Dermis microvascular lymphatic vessel endothelial cell (primary cell): Measurements from ENCODE around the gene PLXDC2. TPM values are rescaled to one million over a fixed set of nuclear protein-coding genes. Genes with fewer than 3 reads are reported as not detected.

ENCODE experiments used
- DNase-seq, 2 donors: peaks; one replicate each; pipeline versions ENCODE4 v3.0.0 to v3.0.0-alpha.2; 2010; ENCODE audit warnings: low read depth in 2 of 2
- total RNA-seq: library from RNA; depleted of rRNA; stranded (reverse); fragments of >200 nt; gene quantifications from 2 replicates; pipeline ENCODE4 v1.2.1, GENCODE V29; 2014

PLXDC2 gene
- total RNA-seq, 1 donor from 2014 or later = 1.9 TPM

DNA sequence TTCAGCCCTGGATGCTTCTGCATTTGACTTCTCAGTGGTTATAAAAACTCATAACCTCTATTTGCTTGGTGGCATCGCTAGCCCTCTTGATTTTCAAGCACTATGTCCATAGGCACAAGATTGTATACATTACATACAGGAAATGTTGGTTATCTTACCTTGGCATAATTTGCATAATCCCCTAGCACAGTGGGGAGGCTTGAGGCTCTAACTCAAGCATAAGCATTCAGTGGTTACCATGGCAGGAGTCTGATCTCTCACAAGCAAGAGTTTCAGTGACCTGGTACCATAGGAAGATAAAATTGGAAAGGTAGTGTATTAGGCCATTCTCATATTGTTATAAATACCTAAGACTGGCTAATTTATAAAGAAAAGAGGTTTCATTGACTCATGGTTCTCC lies 121.8 kb downstream of the PLXDC2 start:
- DNase-seq = no peak

DNA sequence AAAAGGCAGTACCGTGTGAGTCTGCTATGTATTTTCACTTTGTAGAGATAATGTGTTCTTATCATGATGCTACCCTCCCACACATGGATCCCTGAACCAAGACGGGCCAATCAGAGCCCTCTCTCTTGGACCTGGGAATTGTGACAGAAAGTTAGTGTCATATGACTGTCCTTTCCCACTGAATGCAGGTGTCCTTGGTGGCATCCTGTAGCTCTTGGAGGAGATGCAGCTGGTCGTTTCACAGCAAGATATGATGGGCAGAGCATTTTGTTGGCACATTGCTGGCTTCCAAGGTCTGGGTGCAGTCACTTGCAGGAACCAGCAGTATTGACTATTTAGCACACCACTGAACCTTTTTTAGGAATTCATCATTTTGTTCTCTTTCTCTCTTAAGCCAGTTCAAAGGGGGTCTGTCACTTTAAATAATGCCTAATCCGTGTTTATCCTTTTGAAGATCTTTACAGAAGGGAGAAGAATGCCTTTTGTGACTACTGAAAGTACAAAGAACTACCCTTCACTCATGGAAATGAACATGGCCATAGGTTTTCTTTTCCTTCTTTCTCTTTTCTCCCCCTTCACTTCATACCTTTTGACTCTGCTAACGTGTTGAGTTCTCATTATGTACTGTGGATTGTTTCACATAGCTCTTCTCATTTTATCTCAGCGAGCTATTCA lies 125.1 kb downstream of the PLXDC2 start:
- no peak for DNase-seq

DNA sequence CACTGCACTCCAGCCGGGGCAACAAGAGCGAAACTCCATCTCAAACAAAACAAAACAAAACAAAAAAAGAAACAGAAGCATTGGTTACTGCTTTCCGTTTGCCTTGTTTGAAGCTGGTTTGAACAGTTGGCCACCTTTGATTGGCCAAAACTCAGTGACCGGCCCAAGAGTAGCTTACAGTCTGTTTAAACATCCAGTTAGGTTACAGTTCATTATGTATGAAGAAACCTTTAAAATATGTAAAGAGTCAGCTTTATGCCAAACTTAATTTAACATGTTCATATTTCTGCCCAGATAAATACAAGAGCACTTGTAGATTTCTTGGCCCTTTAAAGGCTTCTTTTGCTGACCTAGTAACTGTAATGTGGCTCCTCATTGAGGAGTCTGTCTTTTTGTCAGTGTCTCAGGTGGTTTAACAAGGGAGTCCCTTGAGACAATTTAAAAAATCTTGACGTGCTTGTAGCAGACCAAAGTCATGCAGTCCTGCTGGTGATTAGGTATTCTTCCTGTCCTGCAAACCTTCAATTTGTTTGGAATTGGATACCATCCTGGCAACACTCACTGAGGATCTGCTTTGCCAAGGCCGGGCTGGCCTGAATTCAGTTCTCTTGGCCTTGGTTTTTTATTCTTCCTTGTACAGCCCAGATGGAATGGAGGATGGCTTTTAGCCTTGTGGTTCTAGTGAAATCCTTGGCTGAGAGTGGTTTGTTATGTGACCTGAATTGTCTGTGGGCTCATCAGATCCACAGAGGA lies 128.9 kb downstream of the PLXDC2 start:
- DNase-seq = no peak

- DNase-seq = no peak
These were observed 130.0 kb downstream of the PLXDC2 start for GRCh38 chr10:19946245-19946644.

DNA sequence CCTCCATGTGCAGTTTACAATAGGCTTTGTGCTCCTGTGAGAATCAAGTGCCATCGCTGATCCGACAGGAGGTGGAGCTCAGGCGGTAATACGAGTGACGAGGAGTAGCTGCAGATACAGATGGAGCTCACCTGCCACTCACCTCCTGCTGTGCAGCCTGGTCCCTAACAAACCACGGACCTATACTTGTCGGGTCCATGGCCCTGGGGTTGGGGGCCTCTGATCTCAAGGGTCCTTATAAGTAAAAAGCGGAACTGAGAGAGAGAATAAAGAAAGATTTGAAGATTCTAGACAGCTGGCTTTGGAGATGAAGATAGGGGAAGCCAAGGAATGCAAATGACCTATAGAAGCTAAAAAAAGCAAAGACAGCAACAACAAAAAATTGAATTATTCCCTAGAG lies 130.6 kb downstream of the PLXDC2 start:
- DNase-seq = no peak

DNA sequence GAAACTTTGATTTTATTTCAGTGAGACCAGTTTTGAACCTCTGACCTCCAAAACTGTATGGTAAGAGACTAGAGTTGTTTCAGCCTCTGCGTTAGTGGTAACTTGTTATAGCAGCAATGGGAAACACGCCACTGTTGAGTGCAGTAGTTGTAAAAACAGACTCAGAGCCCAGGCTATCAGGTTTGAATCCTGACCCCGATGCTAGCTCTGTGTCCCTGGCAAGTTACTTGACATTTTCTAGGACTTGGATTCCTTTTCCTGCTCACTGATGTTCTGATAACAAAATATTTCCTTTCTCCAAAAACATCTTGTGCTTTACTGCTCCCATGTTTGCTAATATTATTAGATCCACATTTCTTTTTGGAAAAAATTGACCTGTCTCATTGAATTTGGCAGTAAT lies 131.0 kb downstream of the PLXDC2 start:
- DNase-seq = no peak

GRCh38 chr10:19947656-19948055 lies 131.4 kb downstream of the PLXDC2 start:
- DNase-seq = no peak

- no peak for DNase-seq
These were observed 136.2 kb downstream of the PLXDC2 start for GRCh38 chr10:19952224-19953010.

GRCh38 chr10:19954601-19955000 lies 138.4 kb downstream of the PLXDC2 start:
- DNase-seq = no peak

DNA sequence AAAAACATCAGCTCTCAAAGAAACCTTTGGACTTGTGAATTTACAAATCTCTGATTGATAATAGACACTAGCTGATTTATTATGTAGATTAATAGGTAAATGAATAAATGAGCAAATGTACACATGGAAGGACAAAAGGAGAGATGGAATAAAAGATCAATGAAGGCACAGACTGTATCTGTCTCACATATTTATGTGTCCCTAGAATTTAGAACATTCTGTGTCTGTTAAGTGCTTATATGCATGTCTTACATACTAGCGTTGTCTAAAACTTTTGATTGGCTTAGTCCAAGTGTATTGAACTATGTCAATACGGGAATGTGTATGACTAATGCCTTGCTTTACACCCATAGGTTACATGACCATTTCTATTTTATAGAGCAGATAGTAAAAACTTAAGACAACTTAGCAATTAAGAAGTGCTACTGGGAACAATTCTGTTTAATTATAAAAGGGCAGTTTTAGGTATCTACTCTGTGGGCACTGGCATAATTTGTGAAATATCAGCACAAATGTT lies 140.3 kb downstream of the PLXDC2 start:
- no peak for DNase-seq

GRCh38 chr10:19958787-19959186 lies 142.6 kb downstream of the PLXDC2 start:
- DNase-seq = no peak

DNA sequence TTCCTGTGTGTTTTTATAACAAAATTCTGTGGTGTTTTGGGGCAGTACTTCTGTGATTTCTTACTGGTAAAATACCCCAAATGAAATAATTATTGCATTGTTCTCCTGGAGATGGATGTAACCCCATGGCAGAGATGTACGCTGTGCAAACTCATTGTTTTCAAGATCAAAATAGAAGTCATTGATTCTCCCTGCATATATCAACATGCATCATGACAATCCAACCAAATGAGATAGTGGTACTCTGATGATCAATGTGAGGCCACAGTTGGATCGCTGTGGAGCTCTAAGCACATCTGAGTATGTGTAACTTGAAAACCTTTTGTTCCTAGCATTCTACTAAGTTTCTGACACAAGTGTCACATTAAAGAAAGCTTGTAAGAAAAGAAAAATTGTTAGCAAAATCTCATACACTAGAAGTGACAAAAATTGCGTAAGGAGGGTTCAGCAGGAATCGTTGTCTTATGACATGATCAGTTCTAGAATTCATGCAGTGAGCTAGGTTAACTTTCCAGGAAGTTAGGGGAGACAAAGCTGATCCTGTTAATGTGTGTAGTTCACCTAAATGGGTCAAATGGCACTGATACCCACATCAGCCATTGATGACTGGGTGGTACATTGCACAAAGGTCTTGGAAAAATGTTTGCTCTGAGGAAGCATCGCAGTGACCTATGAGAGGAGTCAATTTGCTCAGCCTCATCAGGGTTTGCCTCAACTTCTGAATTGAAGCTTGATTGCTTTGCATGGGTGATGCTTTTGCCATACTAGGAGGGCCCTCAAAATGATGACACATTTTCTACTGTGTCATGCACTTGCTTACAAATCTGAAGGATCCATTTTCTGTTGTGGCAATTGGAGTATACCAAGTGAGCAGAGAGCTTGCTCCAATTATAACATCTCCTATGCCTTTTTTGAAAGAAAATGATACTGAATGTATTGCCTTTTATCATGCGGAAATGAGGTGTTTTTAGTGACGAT lies 145.1 kb downstream of the PLXDC2 start:
- no peak for DNase-seq

DNA sequence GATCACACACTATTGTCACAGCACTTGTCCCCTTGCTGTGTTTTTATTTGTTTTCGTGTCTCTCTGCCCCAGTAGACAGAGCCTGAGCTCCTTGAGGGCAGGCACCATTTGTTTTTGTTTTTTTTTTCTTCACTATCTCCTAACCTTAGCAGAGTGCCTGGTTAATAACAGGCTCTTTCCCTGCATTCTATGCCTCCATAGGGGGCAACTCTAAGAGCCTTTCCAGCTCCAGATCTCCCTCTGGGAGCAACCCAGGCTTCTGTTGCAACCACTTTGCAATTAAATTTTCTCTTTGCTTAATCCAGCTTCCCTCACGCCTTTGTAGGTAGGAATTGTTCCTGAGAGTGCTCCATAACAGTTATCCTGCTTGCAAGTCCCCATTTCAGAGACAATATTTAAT lies 148.4 kb downstream of the PLXDC2 start:
- DNase-seq = no peak

DNA sequence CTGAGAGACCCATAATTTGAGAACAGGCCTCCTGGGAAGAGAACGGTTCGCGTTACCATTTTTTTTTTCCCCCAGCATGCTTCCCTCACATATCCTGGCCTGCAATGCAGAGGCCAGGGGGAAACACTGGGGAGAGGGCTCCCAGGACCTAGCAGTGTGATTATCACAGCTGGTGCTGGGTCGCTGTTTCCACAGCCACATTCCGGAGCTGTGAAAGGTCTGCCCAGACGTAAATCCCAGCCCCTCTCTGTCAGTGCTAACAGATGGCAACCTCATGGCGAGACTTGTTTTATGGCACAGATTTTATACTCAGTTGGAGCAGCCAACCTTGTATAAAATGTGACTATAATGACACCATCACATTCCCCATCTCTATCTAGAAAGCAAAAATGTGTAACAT lies 150.5 kb downstream of the PLXDC2 start:
- DNase-seq = no peak

- no peak for DNase-seq
These were observed 151.7 kb downstream of the PLXDC2 start for GRCh38 chr10:19967981-19968380.

DNA sequence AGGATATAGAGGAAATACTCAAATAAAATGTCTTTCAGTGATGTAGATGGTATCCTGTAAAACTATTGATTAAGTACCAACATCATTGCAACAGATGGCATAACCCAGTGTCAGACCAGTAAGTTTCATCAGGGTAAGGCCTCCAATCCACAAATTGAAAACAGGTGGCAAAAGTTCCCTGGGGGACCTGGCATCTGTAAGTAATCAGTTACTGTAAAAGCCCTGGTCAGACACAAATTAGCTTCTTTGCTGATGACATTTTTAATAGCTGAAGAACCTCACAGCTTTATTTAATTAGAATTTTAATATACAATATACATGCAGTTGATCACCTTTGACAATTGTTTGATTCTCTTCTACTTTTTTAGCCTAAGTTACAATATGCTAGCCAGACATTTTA lies 152.5 kb downstream of the PLXDC2 start:
- no peak for DNase-seq

DNA sequence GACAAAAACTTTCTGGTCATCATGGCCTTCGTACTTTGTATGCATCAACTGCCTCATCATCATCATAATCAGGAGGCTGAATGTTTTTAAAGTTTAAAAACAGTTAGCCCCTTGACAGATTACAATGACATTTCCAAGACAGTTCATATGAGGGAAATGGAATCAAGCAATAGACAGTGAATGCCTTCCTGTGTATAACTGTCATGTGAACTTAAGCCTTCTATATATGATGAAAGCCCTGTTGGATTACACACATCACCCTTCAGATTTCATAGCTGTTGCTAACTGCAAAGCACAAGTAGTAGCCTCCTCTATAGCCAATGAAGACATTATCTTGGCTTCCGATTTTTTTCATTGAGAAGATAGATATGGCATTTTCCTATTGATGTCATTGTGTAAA lies 154.0 kb downstream of the PLXDC2 start:
- no peak for DNase-seq

GRCh38 chr10:19970717-19971116 lies 154.5 kb downstream of the PLXDC2 start:
- no peak for DNase-seq

DNA sequence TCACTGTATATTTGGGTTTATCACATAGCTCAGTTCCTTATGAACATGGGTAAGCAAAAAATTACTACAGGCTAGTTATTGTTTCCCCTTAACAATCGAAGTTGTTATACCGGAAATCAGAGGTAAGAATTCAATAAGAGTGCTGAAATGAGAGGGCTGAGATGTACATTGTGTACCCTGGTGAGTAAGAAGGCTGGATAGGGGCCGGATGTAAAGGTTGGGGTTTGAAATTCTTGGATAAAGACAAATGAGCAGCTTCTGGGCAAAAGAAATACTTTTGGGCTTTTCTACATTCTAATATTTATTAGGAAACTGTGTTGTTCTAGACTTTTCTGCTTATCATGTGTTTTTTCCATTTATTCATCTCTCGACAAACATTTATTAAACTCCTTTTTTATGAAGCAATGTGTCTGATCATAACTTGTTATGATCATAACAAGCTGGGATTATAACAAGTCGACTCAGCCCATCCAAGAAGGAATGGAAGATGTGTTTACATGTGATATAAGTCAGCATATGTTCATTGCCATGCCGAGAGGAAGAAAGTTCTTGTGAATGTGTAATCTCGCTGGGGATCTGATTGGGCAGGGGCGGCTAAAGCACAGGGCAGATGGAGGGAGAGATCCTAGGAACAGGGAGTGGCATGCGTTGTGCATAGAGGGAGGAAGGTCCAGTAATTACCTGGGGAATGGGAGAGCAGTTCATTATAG lies 155.3 kb downstream of the PLXDC2 start:
- no peak for DNase-seq

GRCh38 chr10:19974138-19974537 lies 157.9 kb downstream of the PLXDC2 start:
- DNase-seq = no peak
